OCI-LY1 (cell line): ENCODE results near the gene PLXND1.

Source experiments
- H2AFZ ChIP-seq: fragments of 200-600 bp; sonication (generic), shearing (Covaris generic); 2 replicates; pipeline ENCODE4 v1.6.0; 2014; ENCODE audit warnings: antibody characterized with exemption, mild to moderate bottlenecking, low read length
- H3F3A ChIP-seq: fragments of 200-600 bp; sonication (generic), shearing (Covaris generic); 2 replicates; pipeline ENCODE4 v1.6.0; 2014; ENCODE audit warnings: mild to moderate bottlenecking, antibody characterized with exemption, low read length, moderate library complexity; ENCODE audit not compliant: insufficient read depth
- H3K27ac ChIP-seq: fragments of 200-600 bp; sonication (generic); 2 replicates; pipeline ENCODE4 v1.5.1; 2014; ENCODE audit warnings: low read length, mixed run types, mild to moderate bottlenecking, low read depth; ENCODE audit not compliant: poor library complexity, severe bottlenecking
- H3K27me3 ChIP-seq: fragments of 200-600 bp; sonication (generic); 2 replicates; pipeline ENCODE4 v1.6.0; 2014; ENCODE audit warnings: antibody characterized with exemption, mild to moderate bottlenecking, low read length, moderate library complexity; ENCODE audit not compliant: insufficient read depth
- H3K36me3 ChIP-seq: fragments of 200-600 bp; sonication (generic); 2 replicates; pipeline ENCODE4 v1.6.1; 2014; ENCODE audit warnings: mild to moderate bottlenecking, antibody characterized with exemption, low read length, moderate library complexity, mixed read lengths; ENCODE audit not compliant: insufficient read depth
- H3K4me1 ChIP-seq: fragments of 200-600 bp; sonication (generic); 2 replicates; pipeline ENCODE4 v1.5.1; 2014; ENCODE audit warnings: mild to moderate bottlenecking, low read length, moderate library complexity; ENCODE audit not compliant: insufficient read depth, severe bottlenecking
- H3K4me2 ChIP-seq: fragments of 200-600 bp; sonication (generic), shearing (Covaris generic); 2 replicates; pipeline ENCODE4 v1.6.1; 2014; ENCODE audit warnings: low read length
- H3K4me3 ChIP-seq: fragments of 200-600 bp; sonication (generic); 2 replicates; pipeline ENCODE4 v1.5.1; 2014; ENCODE audit warnings: low read length, low read depth, mild to moderate bottlenecking, mixed read lengths; ENCODE audit not compliant: poor library complexity, severe bottlenecking
- H3K79me2 ChIP-seq: fragments of 200-600 bp; shearing (Covaris generic); 2 replicates; pipeline ENCODE4 v1.6.1; 2016; ENCODE audit warnings: mixed run types, low read length, mixed read lengths; ENCODE audit not compliant: insufficient read depth
- H3K9ac ChIP-seq: fragments of 200-600 bp; sonication (generic), shearing (Covaris generic); 2 replicates; pipeline ENCODE4 v1.6.1; 2014; ENCODE audit warnings: mild to moderate bottlenecking, low read length, mixed read lengths
- H3K9me2 ChIP-seq: fragments of 200-600 bp; sonication (generic), shearing (Covaris generic); 2 replicates; pipeline ENCODE4 v1.6.1; 2014; ENCODE audit warnings: low read depth, mild to moderate bottlenecking, low read length, mixed read lengths
- H3K9me3 ChIP-seq: fragments of 200-600 bp; shearing (Covaris generic); 2 replicates; pipeline ENCODE4 v1.6.1; 2014; ENCODE audit warnings: low read length, mixed read lengths
- H4K20me1 ChIP-seq: fragments of 200-600 bp; sonication (generic), shearing (Covaris generic); 2 replicates; pipeline ENCODE4 v1.6.0; 2016; ENCODE audit warnings: mild to moderate bottlenecking, low read length; ENCODE audit not compliant: insufficient read depth
- EZH2 ChIP-seq: fragments of 200-600 bp; sonication (generic), shearing (Covaris generic); IDR thresholded peaks from 2 replicates; pipeline ENCODE4 v1.8.0; 2017; ENCODE audit warnings: borderline replicate concordance, mixed run types, mild to moderate bottlenecking, antibody characterized with exemption, low read length, moderate library complexity, mixed read lengths
- TF ChIP-seq, protein P1 (sequence below): fragments of 200-600 bp; sonication (generic), shearing (Covaris generic); IDR thresholded peaks from 2 replicates; pipeline ENCODE4 v1.5.1; 2017; ENCODE audit warnings: mild to moderate bottlenecking, antibody characterized with exemption, low read length, moderate library complexity, mixed read lengths

PLXND1 gene

DNA sequence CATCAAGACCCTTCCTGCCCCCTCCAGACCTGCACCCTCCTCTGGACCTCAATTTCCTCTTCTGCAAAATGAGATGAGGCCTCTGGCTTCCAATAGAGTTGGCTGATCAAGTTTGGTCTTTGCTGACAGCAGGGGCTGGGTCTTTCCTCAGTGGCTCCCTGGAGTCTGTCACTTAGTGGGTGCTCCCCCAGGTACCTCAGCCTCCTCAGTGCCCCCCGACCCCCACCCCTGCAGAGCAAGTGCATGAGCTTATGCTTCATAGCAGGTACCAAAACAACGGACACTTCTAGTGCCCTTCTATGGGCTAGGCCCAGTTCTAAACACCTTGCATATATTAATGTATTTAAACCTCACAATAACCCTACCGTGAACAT, 6.9 kb upstream of the PLXND1 start:
- Histone ChIP-seq H3K27ac (no peak overlapping the region), H3K4me2 (no peak overlapping the region), H2AFZ (no peak overlapping the region), H4K20me1 (no peaks in the 10 kb centered on the region), H3K9me2 (no peaks in the 10 kb centered on the region), H3K9me3 (no peaks in the 10 kb centered on the region), H3K27me3 (peaks cover 14% of the 10 kb centered on the region), H3K4me1 (no peaks in the 10 kb centered on the region), H3K36me3 (no peaks in the 10 kb centered on the region), H3K4me3 (no peak overlapping the region), H3K9ac (no peak overlapping the region), H3F3A (no peaks in the 10 kb centered on the region), H3K79me2 (no peaks in the 10 kb centered on the region)
- TF ChIP-seq, protein P1, sequence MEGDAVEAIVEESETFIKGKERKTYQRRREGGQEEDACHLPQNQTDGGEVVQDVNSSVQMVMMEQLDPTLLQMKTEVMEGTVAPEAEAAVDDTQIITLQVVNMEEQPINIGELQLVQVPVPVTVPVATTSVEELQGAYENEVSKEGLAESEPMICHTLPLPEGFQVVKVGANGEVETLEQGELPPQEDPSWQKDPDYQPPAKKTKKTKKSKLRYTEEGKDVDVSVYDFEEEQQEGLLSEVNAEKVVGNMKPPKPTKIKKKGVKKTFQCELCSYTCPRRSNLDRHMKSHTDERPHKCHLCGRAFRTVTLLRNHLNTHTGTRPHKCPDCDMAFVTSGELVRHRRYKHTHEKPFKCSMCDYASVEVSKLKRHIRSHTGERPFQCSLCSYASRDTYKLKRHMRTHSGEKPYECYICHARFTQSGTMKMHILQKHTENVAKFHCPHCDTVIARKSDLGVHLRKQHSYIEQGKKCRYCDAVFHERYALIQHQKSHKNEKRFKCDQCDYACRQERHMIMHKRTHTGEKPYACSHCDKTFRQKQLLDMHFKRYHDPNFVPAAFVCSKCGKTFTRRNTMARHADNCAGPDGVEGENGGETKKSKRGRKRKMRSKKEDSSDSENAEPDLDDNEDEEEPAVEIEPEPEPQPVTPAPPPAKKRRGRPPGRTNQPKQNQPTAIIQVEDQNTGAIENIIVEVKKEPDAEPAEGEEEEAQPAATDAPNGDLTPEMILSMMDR, result no peak
- no peak for TF ChIP-seq EZH2

DNA sequence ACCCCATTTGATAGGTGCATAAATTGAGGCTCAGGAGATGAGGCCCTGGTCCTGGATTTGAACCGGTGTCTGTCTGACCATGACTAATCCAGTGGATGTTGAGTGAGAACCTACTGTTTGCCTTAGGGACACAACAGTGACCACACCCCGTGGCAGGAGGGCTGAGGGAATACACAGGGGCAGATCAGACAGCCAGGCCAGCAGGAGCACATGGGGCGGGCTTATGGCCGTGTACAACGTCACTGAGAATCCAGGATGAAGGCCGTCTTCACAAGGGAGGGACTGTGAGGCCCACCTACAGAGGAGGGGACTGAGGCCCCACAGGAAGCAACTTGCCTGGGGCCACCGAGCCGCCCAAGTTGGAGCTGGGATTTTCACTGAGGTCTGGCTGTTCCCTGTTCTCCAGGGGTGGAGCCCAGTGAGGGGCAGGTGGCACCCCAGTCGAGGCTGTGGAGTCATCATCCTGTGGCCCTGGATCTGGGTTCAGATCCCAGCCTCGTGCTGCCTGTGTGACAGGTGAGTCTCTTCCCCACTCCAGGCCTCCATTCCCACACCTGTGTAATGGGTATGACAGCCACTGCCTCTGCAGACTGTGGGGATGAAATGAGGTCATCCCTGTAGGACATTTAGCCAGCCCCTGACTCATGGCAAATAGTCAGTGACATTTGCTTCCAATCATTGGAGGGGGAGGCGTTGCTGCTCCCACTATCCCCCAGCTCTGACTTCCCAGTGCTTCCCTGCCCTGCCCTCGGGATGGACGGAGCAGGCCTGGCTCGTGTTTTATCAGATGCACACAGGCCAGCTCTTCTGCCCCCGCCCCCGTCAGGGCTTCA, 6.3 kb upstream of the PLXND1 start:
- no peak overlapping the region for H3K4me3 ChIP-seq
- H3K27me3 ChIP-seq, result peaks cover 12% of the 10 kb centered on the region
- H3K9me3 ChIP-seq, result no peaks in the 10 kb centered on the region
- H3K79me2 ChIP-seq, result no peaks in the 10 kb centered on the region
- H3K27ac ChIP-seq, result no peak overlapping the region
- H2AFZ ChIP-seq, result no peak overlapping the region
- H3F3A ChIP-seq, result no peaks in the 10 kb centered on the region
- TF ChIP-seq, protein P1, result no peak
- TF ChIP-seq EZH2, result no peak
- H3K36me3 ChIP-seq, result no peaks in the 10 kb centered on the region
- H4K20me1 ChIP-seq, result no peaks in the 10 kb centered on the region
- H3K4me1 ChIP-seq, result no peaks in the 10 kb centered on the region
- no peaks in the 10 kb centered on the region for H3K9me2 ChIP-seq
- no peak overlapping the region for H3K9ac ChIP-seq
- no peak overlapping the region for H3K4me2 ChIP-seq

DNA sequence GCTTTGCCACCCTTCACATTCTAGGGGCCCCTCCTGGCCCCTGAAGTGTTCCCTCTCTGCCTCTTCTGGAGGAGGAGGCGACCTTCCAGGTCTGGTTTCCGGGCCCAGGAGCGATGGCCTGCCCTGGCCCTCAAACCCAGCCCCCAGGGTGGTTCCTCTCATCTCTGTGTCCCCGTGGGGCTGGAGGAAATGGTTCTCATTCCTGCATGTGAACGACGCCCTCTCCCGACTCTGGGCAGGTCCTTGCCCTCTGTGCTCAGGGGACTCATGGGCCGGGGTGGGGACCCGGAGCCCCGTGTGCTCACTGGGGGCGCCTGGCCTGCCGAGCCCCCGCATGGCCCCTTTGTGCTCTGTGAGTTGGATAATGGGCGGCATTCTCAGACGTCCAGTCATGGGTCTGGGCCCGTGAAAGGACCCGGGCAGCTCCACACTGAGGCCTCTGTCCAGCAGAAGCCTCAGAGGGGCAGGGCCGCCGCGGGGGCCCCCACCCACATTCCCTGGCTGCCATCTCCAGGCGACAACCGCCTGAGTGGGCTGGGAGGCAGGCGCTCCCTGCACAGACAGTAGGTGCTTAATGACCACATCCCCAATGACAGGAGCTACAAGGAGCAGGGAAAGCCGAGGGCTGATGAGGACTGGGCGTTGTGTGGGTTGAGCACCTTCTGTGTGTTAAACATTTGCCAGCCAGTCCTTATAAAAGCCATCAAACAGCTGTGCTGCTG, 5.5 kb upstream of the PLXND1 start:
- H3K4me3 ChIP-seq, result no peak overlapping the region
- H4K20me1 ChIP-seq, result no peaks in the 10 kb centered on the region
- no peaks in the 10 kb centered on the region for H3K9me2 ChIP-seq
- peaks cover 4% of the 10 kb centered on the region for H3K4me1 ChIP-seq
- no peak overlapping the region for H3K27ac ChIP-seq
- no peaks in the 10 kb centered on the region for H3K36me3 ChIP-seq
- no peaks in the 10 kb centered on the region for H3K79me2 ChIP-seq
- H2AFZ ChIP-seq, result no peak overlapping the region
- TF ChIP-seq, protein P1, result no peak
- TF ChIP-seq EZH2, result no peak
- H3K9ac ChIP-seq, result no peak overlapping the region
- H3K4me2 ChIP-seq, result no peak overlapping the region
- no peaks in the 10 kb centered on the region for H3F3A ChIP-seq
- H3K27me3 ChIP-seq, result peaks cover 14% of the 10 kb centered on the region
- no peaks in the 10 kb centered on the region for H3K9me3 ChIP-seq
